NCI-H2196 treated with DMSO at 0.1 percent for 48 hours (cell line): ENCODE results near the gene TMEM121B.

Experiments
- DNase-seq: peaks from one replicate; lab custom pipeline; 2025; ENCODE audit not compliant: unreplicated experiment; lab: John Stamatoyannopoulos, UW

Gene TMEM121B

GRCh38 chr22:17138513-17138912 is 17.4 kb upstream of the TMEM121B start:
- DNase-seq, result no peak

- no peak for DNase-seq
These were observed 16.8 kb upstream of the TMEM121B start for GRCh38 chr22:17137861-17138425.

GRCh38 chr22:17137170-17137569 is 16.0 kb upstream of the TMEM121B start:
- DNase-seq, result no peak

GRCh38 chr22:17135153-17135760 is 14.1 kb upstream of the TMEM121B start:
- DNase-seq, result no peak

- no peak for DNase-seq
These were observed 12.0 kb upstream of the TMEM121B start for GRCh38 chr22:17133137-17133536.

GRCh38 chr22:17132112-17132511 is 11.0 kb upstream of the TMEM121B start:
- peak; percentile 55 for DNase-seq

GRCh38 chr22:17131686-17132085 is 10.5 kb upstream of the TMEM121B start:
- peak; percentile 55 for DNase-seq

- DNase-seq, result no peak
These were observed 9.0 kb upstream of the TMEM121B start for GRCh38 chr22:17130199-17130598.

- no peak for DNase-seq
These were observed 388 bp downstream of the TMEM121B start for GRCh38 chr22:17120711-17121232.

- DNase-seq, result no peak
These were observed 879 bp downstream of the TMEM121B start for GRCh38 chr22:17120281-17120680.

GRCh38 chr22:17119481-17120202 is 1.5 kb downstream of the TMEM121B start:
- DNase-seq, result no peak

- DNase-seq, result no peak
These were observed 2.8 kb downstream of the TMEM121B start for GRCh38 chr22:17118342-17118741.

GRCh38 chr22:17117890-17118289 is 3.3 kb downstream of the TMEM121B start:
- no peak for DNase-seq

GRCh38 chr22:17117400-17117799 is 3.8 kb downstream of the TMEM121B start:
- DNase-seq, result no peak

GRCh38 chr22:17116572-17117330 is 4.4 kb downstream of the TMEM121B start:
- DNase-seq, result no peak

GRCh38 chr22:17115945-17116565 is 5.1 kb downstream of the TMEM121B start:
- no peak for DNase-seq

GRCh38 chr22:17115236-17115635 is 5.9 kb downstream of the TMEM121B start:
- DNase-seq, result no peak

- no peak for DNase-seq
These were observed 6.3 kb downstream of the TMEM121B start for GRCh38 chr22:17114898-17115235.

- no peak for DNase-seq
These were observed 6.8 kb downstream of the TMEM121B start for GRCh38 chr22:17114173-17114897.

GRCh38 chr22:17113600-17113999 is 7.6 kb downstream of the TMEM121B start:
- no peak for DNase-seq
